ENCODE data around the gene TRPM1.

DNA sequence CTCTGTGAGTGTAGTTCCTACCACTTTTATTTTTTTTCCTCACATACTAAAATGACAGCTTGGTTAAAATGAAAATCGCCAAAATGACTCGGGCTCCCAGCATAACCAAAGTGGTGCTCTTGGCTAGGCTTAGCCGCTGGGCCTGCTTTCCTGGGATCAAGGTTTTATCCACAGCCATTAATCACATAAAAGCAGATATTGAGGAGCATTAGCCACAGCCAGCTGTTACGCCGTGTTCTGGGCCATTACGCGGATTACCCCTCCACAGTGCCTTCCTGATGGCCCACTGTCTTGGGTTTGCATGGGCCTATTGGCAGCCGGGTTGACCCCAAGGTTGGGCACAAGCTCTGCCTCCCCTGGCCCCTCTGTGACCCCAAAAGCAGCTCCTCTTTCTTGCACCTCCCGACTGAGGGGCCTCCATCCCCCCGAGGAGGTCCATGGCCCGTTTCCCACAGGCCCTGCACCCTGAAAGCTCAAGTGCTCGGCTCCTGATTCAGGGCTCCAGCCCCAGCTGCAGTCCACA is 30.4 kb upstream of the TRPM1 start:
- TF ChIP-seq, protein P1, sequence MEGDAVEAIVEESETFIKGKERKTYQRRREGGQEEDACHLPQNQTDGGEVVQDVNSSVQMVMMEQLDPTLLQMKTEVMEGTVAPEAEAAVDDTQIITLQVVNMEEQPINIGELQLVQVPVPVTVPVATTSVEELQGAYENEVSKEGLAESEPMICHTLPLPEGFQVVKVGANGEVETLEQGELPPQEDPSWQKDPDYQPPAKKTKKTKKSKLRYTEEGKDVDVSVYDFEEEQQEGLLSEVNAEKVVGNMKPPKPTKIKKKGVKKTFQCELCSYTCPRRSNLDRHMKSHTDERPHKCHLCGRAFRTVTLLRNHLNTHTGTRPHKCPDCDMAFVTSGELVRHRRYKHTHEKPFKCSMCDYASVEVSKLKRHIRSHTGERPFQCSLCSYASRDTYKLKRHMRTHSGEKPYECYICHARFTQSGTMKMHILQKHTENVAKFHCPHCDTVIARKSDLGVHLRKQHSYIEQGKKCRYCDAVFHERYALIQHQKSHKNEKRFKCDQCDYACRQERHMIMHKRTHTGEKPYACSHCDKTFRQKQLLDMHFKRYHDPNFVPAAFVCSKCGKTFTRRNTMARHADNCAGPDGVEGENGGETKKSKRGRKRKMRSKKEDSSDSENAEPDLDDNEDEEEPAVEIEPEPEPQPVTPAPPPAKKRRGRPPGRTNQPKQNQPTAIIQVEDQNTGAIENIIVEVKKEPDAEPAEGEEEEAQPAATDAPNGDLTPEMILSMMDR (conservative IDR thresholded peaks at IDR 0.05; ENCODE audit: low read length): no peak
- no peak for TF ChIP-seq EZH2phosphoT487 (IDR thresholded peaks at IDR 0.05; ENCODE audit: borderline replicate concordance, low read depth, low read length)

All from OCI-LY7 (cell line).